DLD1 (cell line): Measurements from ENCODE around the gene ZNF76.

Experiments
- in situ Hi-C: cut with HindIII; loops from 2 replicates; pipeline ENCODE4 v1.10.0; 2017; ENCODE audit warnings: low sequenced_read_pairs

ZNF76 gene

GRCh38 chr6:35259194-35259947 lies at the start of gene ZNF76:
Gene ZNF76, plus strand, starts transcription at chr6:35259735. Its CDS starts 21,417 bp downstream, at chr6:35281152.
- in situ Hi-C loops = no loop called here

DNA sequence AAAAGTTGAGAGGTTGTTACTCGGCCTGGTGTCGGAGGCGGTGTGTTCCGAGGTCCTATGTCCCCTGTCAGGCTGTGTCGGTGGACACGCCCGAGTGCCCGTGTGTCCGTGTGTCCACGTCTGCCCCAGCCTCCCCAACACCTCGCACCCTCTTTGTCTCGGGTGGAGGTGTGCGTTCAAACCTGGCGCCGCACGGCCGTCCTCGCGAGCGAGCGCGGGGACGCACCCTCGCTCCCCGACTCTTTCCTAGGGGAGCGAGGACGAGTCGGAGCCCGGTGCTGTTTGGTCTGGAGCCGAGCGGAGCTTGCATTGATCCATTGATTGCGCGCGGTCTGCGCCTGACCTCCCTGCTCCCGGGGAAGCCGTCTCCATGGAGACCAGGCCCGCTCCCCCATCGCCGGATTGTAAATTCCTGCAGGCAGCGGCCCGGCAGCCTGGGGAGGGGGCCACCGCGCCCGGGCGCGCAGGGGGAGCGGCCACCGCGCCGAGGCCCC lies 46.2 kb upstream of the ZNF76 start:
- in situ Hi-C loops = no loop called here

DNA sequence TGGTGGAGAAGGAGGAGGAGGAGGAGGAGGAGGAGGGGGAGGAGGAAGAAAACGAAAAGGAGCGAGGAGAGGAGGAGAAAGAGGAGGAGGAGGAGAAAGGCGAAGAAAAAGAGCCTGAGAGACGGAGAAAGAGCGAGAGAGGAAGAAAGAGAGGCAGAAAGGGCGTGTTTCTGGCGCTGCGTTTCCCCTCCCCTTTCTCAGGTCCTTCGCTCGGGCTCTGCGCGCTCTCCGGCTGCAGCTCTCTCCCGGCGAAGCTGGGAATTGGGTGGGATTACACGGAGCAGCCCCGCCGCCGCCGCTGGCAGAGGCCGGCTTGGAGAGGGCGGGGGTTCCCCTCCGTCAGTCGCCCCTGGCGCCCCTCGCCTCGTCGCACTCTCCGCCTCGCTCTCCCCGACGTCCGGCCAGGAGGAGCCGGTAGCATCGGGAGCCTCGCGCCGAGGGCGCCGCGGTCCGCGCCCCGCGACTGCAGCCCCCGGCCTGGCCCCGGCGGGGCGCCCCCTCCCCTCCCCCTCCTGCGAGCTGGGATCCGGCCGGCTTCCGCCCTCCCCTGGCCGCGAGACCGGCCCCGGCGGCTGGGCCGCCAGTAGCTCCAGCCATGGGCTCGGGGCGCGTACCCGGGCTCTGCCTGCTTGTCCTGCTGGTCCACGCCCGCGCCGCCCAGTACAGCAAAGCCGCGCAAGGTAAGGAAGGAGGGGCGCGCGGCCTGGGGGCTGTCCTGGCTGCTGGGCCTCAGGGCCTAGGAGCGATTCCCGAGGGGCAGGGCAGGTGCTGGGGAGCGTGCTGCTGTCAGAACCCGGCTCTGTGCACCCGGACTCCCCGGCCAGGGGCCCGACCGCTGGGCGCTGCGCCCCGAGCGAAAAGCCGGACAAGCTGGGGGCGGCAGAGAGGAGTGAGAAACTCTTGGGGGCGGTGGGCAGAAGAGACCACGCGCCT lies 45.4 kb upstream of the ZNF76 start, which contains the start of gene SCUBE3:
Gene SCUBE3, plus strand, starts transcription at position 133 of the 933 bp plus-strand sequence. Its CDS starts 463 bp downstream, at position 596.
- in situ Hi-C loops = no loop called here

GRCh38 chr6:35214869-35215664 lies 44.5 kb upstream of the ZNF76 start:
- in situ Hi-C loops = no loop called here

DNA sequence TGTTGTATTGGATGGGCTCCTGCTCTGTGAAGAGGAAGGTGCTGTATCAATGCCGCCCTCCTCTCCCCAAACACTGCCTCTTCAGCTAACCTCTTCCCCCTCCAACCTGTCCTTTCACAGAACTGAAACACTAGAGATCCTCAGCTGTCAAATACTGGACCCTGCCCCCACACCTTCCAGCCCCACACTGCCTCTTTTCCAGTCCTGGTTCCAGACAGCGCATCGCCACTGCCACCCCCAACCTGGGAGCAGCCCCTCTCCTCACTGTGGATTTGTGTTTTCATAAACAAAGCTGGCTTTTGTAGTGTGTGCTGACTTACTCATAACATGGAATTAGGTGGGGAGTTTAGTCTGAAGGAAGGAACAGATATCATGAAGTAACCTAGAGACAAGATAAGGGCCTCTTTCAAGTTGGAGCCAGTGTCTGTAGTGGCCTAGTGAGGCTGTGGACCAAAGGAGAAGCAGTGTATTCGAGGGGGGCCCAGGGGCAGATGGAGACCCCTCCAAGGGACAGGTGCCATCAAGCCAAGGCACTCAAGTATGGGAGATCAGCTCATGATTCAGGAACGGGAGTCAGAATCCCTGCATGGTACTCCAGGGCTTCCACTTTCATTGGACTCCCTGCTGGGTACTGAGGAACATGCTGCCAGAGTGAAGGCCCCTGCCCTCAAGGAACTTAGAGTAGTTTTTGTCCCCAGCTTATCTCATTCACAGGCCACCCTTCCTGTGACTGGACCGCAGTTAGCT lies 43.7 kb upstream of the ZNF76 start:
- in situ Hi-C loops = no loop called here

DNA sequence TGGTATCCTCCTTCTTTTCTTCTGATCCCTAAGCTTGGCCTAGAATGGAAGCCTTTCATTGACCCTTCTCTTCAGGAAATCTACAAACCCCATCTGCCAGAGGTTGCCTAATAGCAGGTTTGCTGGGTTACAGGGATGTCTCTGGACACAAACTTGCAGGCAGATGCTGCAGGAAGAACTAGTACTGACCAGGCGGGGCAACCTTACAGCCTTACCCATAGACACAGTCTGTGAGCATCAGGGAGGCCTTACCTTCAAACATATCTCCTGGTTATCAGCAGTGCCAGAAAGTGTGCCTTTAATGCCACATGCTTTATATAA lies 43.2 kb upstream of the ZNF76 start:
- in situ Hi-C loops = no loop called here

GRCh38 chr6:35216851-35217811 lies 42.4 kb upstream of the ZNF76 start:
- in situ Hi-C loops = no loop called here

GRCh38 chr6:35218021-35218420 lies 41.5 kb upstream of the ZNF76 start:
- in situ Hi-C loops = no loop called here

GRCh38 chr6:35218456-35218855 lies 41.1 kb upstream of the ZNF76 start:
- in situ Hi-C loops = no loop called here

DNA sequence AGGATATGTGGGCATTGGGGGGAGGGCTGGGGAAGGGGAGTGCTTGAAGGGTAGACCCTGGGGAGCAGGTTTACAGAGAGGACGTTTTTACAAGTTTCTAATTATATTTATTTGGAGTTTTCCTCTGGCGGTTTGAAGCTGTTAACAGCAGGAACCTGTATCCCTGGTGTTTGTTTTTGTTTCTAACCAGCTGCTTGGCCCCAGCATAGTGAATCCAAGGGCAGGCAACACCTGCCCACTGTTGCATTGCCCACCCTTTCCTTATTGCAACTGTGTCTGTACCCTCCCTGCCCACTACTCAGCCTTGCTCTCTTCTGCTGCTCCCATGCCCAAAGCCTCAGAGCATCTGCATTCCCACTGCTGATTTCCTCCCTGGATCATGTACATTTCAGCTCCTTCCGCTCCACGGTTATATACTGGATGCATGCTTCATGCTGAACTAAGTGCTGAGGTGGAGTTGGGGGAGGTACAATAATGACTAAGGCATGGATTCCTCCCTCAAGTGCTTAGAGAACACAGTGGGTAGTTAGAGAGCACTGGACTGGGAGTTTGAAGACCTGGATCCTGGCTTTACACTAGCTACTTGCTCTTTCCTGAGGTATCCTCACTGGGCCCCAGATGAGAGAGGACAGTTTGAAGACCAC lies 39.7 kb upstream of the ZNF76 start:
- in situ Hi-C loops = no loop called here

- in situ Hi-C loops = no loop called here
Observed at GRCh38 chr6:35220711-35221110, 38.8 kb upstream of the ZNF76 start.

DNA sequence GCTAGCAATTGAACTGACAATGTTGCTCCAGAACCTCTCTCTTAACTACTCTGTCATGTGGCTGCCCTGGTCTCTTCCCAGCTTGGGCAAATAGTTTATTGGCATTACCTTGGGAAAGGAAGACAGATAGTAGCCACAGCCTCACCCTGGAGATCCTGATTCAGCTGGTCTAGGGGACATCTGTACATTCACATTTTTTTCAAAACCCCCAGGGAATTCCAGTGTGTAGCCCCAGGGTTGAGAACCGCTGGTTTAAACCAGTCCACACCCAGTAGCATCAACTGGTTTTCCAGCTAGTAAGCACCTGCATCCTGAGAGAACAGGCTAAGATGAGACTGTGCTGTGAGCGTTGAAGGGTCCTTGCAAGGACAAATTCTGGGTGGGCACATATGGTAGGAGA lies 36.1 kb upstream of the ZNF76 start:
- in situ Hi-C loops = no loop called here

GRCh38 chr6:35224720-35225119 lies 34.8 kb upstream of the ZNF76 start:
- in situ Hi-C loops = no loop called here

DNA sequence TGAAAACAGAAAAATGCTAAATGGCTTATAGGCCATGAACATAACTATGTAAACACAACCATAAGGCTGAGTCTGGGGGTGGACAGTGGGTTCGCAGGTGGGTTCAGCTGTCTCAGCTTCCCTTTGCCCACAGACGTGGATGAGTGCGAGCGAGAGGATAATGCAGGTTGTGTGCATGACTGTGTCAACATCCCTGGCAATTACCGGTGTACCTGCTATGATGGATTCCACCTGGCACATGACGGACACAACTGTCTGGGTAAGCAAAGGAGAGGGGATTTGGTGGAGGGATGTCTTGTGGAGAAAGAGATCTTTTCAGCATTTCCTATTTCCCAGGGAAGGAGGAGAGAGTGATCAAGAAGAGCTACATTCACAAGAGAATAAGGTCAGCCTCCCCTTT lies 31.1 kb upstream of the ZNF76 start:
- in situ Hi-C loops = no loop called here

- in situ Hi-C loops = no loop called here
Observed at GRCh38 chr6:35229304-35229703, 30.2 kb upstream of the ZNF76 start.

- in situ Hi-C loops = no loop called here
Observed at GRCh38 chr6:35230498-35230897, 29.0 kb upstream of the ZNF76 start.

DNA sequence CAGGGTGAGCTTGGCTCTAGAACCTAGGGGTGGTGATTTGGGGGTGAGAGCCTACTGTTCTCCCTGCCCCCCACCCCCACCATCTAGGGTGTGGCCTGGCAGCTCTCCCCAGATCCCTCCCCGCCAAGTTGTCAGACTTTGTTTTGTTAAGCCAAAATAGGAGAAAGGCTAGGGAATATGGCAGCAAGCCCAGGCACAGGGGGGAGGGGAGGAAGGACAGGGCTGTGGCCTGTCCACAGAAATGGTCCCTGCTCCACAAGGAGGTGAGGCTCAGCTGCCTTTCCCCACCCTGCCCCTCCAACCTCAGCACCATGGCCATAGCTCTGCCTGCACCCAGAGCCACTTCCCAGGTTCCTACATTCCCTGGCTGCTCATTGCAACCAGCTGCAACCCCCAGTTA lies 28.6 kb upstream of the ZNF76 start:
- in situ Hi-C loops = no loop called here

DNA sequence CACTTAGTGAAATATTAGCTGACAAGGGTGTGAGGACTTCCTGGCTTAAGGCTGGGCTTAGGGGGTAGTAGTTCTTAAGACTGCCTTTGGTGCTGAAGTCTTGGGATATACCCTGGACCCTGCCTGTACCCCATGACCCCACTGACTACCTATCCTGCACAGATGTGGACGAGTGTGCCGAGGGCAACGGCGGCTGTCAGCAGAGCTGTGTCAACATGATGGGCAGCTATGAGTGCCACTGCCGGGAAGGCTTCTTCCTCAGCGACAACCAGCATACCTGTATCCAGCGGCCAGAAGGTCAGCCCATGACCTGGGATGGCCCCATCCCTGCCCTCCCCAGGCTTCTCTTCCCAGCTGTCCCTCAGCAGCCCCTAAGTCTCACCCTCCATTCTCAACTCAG lies 28.0 kb upstream of the ZNF76 start:
- in situ Hi-C loops = no loop called here

GRCh38 chr6:35234901-35235300 lies 24.6 kb upstream of the ZNF76 start:
- in situ Hi-C loops = no loop called here
